Left lung (tissue), 10 donors: ENCODE measurements around the gene AMIGO2. TPM values are rescaled to one million over a fixed set of nuclear protein-coding genes. Genes with fewer than 3 reads are reported as not detected.

Experiments used
- ATAC-seq: fragments of 200-7000 bp; cut with Tn5 transposase; one replicate; pipeline ENCODE4 v1.9.1; 2020; ENCODE audit warnings: moderate library complexity
- DNase-seq, 4 donors: peaks; one replicate each; pipeline ENCODE4 v3.0.0-alpha.2; 2013 to 2020
- H3K27ac ChIP-seq, 2 donors: fragments of 200-600 bp; sonication (generic) in 1 of 2; one replicate each; pipeline versions ENCODE4 v1.5.0 to v1.8.0; 2020 to 2021
- H3K27me3 ChIP-seq, 2 donors: fragments of 200-600 bp; sonication (generic) in 1 of 2; one replicate each; pipeline versions ENCODE4 v1.5.0 to v1.8.0; 2020 to 2021
- H3K36me3 ChIP-seq, 2 donors: fragments of 200-600 bp; sonication (generic) in 1 of 2; one replicate each; pipeline versions ENCODE4 v1.5.0 to v1.8.0; 2020 to 2021
- H3K4me1 ChIP-seq, 2 donors: fragments of 200-600 bp; one replicate each; pipeline ENCODE4 v1.8.0; 2021
- H3K4me3 ChIP-seq, 2 donors: fragments of 200-600 bp; sonication (generic) in 1 of 2; one replicate each; pipeline versions ENCODE4 v1.5.0 to v1.8.0; 2020 to 2021; ENCODE audit warnings: mild to moderate bottlenecking in 1 of 2
- H3K9me3 ChIP-seq, 2 donors: fragments of 200-600 bp; sonication (generic) in 1 of 2; one replicate each; pipeline versions ENCODE4 v1.5.0 to v1.8.0; 2020 to 2021
- intact Hi-C, 2 donors: fragments of 100-400 bp; cut with DNase I; formaldehyde crosslinking; loops; one replicate each; pipeline versions ENCODE4 v1.11.2 to v1.14.2; 2022
- polyA plus RNA-seq, 6 donors: library from polyadenylated mRNA; unstranded; fragments of 120-200 nt; gene quantifications; one replicate each; pipeline ENCODE4 v1.2.1, GENCODE V29; 2013; ENCODE audit not compliant: insufficient read length in 6 of 6
- total RNA-seq, 2 donors: library from RNA; stranded (reverse); fragmentation: NEBNext Ultra II Directional; extraction: Animal tissue kit (Norgen Biotek cat#: 25700); gene quantifications; one replicate each; pipeline ENCODE4 v1.2.1, GENCODE V29; 2021
- TF ChIP-seq, protein P1 (sequence below), 2 donors: fragments of 200-600 bp; sonication (generic) in 1 of 2; IDR thresholded peaks; one replicate each; pipeline versions ENCODE4 v1.5.0 to v1.8.0; 2021; ENCODE audit warnings: antibody characterized with exemption in 2 of 2
- donor health status: DM: no; HTN: yes; CAD: no.
- donor health status: DM: no; HTN: no; CAD: no.

Gene AMIGO2
- total and polyA plus RNA-seq, 8 donors = 2.4 to 17.6 (median 3.1) TPM

DNA sequence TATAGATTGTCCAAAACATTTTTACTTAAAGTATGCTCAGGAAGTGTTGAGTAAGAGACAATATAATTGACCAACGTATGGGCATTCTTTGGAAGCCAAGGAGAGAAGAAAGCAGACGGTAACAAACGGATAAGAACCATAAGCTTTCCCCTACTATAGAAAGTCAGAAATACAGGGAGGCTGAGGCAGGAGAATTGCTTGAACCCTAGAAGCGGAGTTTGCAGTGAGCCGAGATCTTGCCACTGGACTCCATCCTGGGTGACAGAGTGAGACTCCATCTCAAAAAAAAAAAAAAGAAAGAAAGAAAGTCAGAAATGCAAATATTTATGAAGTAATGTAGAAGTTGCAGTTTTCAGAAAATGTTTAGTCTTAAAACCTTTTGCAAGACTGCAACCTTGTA is 51.6 kb downstream of the AMIGO2 start:
- intact Hi-C loops = loop anchor here in 1 of 2 donors (10.0 kb wide), 1 partner anchor 683 kb away; no protein-coding TSS in a partner anchor

More for the DNA sequence above, 51.6 kb downstream of the AMIGO2 start:
- Histone ChIP-seq H3K9me3 (no peaks in the 10 kb centered on the region), H3K36me3 (no peaks in the 10 kb centered on the region), H3K4me1 (peaks cover 0 to 7% of the 10 kb centered on the region in 2 donors), H3K4me3 (no peak overlapping the region), H3K27me3 (no peaks in the 10 kb centered on the region), H3K27ac (no peak overlapping the region)
- TF ChIP-seq, protein P1, sequence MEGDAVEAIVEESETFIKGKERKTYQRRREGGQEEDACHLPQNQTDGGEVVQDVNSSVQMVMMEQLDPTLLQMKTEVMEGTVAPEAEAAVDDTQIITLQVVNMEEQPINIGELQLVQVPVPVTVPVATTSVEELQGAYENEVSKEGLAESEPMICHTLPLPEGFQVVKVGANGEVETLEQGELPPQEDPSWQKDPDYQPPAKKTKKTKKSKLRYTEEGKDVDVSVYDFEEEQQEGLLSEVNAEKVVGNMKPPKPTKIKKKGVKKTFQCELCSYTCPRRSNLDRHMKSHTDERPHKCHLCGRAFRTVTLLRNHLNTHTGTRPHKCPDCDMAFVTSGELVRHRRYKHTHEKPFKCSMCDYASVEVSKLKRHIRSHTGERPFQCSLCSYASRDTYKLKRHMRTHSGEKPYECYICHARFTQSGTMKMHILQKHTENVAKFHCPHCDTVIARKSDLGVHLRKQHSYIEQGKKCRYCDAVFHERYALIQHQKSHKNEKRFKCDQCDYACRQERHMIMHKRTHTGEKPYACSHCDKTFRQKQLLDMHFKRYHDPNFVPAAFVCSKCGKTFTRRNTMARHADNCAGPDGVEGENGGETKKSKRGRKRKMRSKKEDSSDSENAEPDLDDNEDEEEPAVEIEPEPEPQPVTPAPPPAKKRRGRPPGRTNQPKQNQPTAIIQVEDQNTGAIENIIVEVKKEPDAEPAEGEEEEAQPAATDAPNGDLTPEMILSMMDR (IDR thresholded peaks at IDR 0.05) = no peak
- DNase-seq (no peak), ATAC-seq (no peak)

Other genes with a start within 250 kb of the AMIGO2 start
- gene PCED1B, start 338 bp downstream of the AMIGO2 start, total RNA-seq = 1 to 10 TPM; 4.8 to 8.1 TPM
- 1 to 10 TPM in 4 of 6 donors, under 1 TPM in 2; 0.60 to 1.8 (median 1.2) TPM for gene PCED1B, start 338 bp downstream of the AMIGO2 start, polyA plus RNA-seq